OCI-LY1 (cell line): ENCODE measurements around the gene EEF1AKMT2.
"Not testable (repeated sequence)": the region's sequence is repeated elsewhere in the genome, so short reads cannot be mapped to it uniquely, and the experiment has no call there.

ENCODE experiments used
- H2AFZ ChIP-seq: fragments of 200-600 bp; sonication (generic), shearing (Covaris generic); 2 replicates; pipeline ENCODE4 v1.6.0; 2014; ENCODE audit warnings: antibody characterized with exemption, mild to moderate bottlenecking, low read length
- H3F3A ChIP-seq: fragments of 200-600 bp; sonication (generic), shearing (Covaris generic); 2 replicates; pipeline ENCODE4 v1.6.0; 2014; ENCODE audit warnings: mild to moderate bottlenecking, antibody characterized with exemption, low read length, moderate library complexity; ENCODE audit not compliant: insufficient read depth
- H3K27ac ChIP-seq: fragments of 200-600 bp; sonication (generic); 2 replicates; pipeline ENCODE4 v1.5.1; 2014; ENCODE audit warnings: low read length, mixed run types, mild to moderate bottlenecking, low read depth; ENCODE audit not compliant: poor library complexity, severe bottlenecking
- H3K27me3 ChIP-seq: fragments of 200-600 bp; sonication (generic); 2 replicates; pipeline ENCODE4 v1.6.0; 2014; ENCODE audit warnings: antibody characterized with exemption, mild to moderate bottlenecking, low read length, moderate library complexity; ENCODE audit not compliant: insufficient read depth
- H3K36me3 ChIP-seq: fragments of 200-600 bp; sonication (generic); 2 replicates; pipeline ENCODE4 v1.6.1; 2014; ENCODE audit warnings: mild to moderate bottlenecking, antibody characterized with exemption, low read length, moderate library complexity, mixed read lengths; ENCODE audit not compliant: insufficient read depth
- H3K4me1 ChIP-seq: fragments of 200-600 bp; sonication (generic); 2 replicates; pipeline ENCODE4 v1.5.1; 2014; ENCODE audit warnings: mild to moderate bottlenecking, low read length, moderate library complexity; ENCODE audit not compliant: insufficient read depth, severe bottlenecking
- H3K4me2 ChIP-seq: fragments of 200-600 bp; sonication (generic), shearing (Covaris generic); 2 replicates; pipeline ENCODE4 v1.6.1; 2014; ENCODE audit warnings: low read length
- H3K4me3 ChIP-seq: fragments of 200-600 bp; sonication (generic); 2 replicates; pipeline ENCODE4 v1.5.1; 2014; ENCODE audit warnings: low read length, low read depth, mild to moderate bottlenecking, mixed read lengths; ENCODE audit not compliant: poor library complexity, severe bottlenecking
- H3K79me2 ChIP-seq: fragments of 200-600 bp; shearing (Covaris generic); 2 replicates; pipeline ENCODE4 v1.6.1; 2016; ENCODE audit warnings: mixed run types, low read length, mixed read lengths; ENCODE audit not compliant: insufficient read depth
- H3K9ac ChIP-seq: fragments of 200-600 bp; sonication (generic), shearing (Covaris generic); 2 replicates; pipeline ENCODE4 v1.6.1; 2014; ENCODE audit warnings: mild to moderate bottlenecking, low read length, mixed read lengths
- H3K9me2 ChIP-seq: fragments of 200-600 bp; sonication (generic), shearing (Covaris generic); 2 replicates; pipeline ENCODE4 v1.6.1; 2014; ENCODE audit warnings: low read depth, mild to moderate bottlenecking, low read length, mixed read lengths
- H3K9me3 ChIP-seq: fragments of 200-600 bp; shearing (Covaris generic); 2 replicates; pipeline ENCODE4 v1.6.1; 2014; ENCODE audit warnings: low read length, mixed read lengths
- H4K20me1 ChIP-seq: fragments of 200-600 bp; sonication (generic), shearing (Covaris generic); 2 replicates; pipeline ENCODE4 v1.6.0; 2016; ENCODE audit warnings: mild to moderate bottlenecking, low read length; ENCODE audit not compliant: insufficient read depth
- EZH2 ChIP-seq: fragments of 200-600 bp; sonication (generic), shearing (Covaris generic); IDR thresholded peaks from 2 replicates; pipeline ENCODE4 v1.8.0; 2017; ENCODE audit warnings: borderline replicate concordance, mixed run types, mild to moderate bottlenecking, antibody characterized with exemption, low read length, moderate library complexity, mixed read lengths
- TF ChIP-seq, protein P1 (sequence below): fragments of 200-600 bp; sonication (generic), shearing (Covaris generic); IDR thresholded peaks from 2 replicates; pipeline ENCODE4 v1.5.1; 2017; ENCODE audit warnings: mild to moderate bottlenecking, antibody characterized with exemption, low read length, moderate library complexity, mixed read lengths

EEF1AKMT2 gene

DNA sequence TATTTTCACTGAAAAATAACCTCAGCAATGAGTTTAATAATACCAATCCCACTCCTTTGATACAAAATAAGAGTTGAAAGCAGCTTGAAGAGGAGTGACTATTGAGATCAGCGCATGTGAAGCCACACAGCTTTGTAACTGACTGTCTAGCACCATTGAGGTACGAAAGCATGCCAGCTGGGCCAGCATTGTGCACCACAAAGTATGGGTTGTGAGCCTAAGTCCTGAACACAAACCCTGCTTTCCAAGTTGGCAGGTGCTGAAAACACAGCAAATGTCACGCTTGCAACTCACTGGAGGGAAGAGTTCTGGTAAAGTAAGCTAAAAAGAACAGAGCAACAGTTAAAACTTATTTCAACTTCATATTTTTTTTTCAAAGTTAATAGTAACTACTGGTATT lies 43.5 kb downstream of the EEF1AKMT2 start:
- Histone ChIP-seq H4K20me1 (no peaks in the 10 kb centered on the region), H3F3A (no peaks in the 10 kb centered on the region; the same call in 1 of the 2 replicates), H3K4me3 (no peak overlapping the region), H3K4me1 (peaks cover 10% of the 10 kb centered on the region), H3K9me2 (no peaks in the 10 kb centered on the region), H3K9me3 (no peaks in the 10 kb centered on the region), H3K9ac (no peak overlapping the region), H3K4me2 (no peak overlapping the region), H3K36me3 (peaks cover 13% of the 10 kb centered on the region; the same call in 1 of the 2 replicates), H3K27ac (no peak overlapping the region), H3K79me2 (0 out of 2 replicates have a peak, but pooled peaks cover under 1% of the 10 kb centered on the region), H2AFZ (no peak overlapping the region), H3K27me3 (no peaks in the 10 kb centered on the region)
- no peak for TF ChIP-seq EZH2
- TF ChIP-seq, protein P1, sequence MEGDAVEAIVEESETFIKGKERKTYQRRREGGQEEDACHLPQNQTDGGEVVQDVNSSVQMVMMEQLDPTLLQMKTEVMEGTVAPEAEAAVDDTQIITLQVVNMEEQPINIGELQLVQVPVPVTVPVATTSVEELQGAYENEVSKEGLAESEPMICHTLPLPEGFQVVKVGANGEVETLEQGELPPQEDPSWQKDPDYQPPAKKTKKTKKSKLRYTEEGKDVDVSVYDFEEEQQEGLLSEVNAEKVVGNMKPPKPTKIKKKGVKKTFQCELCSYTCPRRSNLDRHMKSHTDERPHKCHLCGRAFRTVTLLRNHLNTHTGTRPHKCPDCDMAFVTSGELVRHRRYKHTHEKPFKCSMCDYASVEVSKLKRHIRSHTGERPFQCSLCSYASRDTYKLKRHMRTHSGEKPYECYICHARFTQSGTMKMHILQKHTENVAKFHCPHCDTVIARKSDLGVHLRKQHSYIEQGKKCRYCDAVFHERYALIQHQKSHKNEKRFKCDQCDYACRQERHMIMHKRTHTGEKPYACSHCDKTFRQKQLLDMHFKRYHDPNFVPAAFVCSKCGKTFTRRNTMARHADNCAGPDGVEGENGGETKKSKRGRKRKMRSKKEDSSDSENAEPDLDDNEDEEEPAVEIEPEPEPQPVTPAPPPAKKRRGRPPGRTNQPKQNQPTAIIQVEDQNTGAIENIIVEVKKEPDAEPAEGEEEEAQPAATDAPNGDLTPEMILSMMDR = no peak

DNA sequence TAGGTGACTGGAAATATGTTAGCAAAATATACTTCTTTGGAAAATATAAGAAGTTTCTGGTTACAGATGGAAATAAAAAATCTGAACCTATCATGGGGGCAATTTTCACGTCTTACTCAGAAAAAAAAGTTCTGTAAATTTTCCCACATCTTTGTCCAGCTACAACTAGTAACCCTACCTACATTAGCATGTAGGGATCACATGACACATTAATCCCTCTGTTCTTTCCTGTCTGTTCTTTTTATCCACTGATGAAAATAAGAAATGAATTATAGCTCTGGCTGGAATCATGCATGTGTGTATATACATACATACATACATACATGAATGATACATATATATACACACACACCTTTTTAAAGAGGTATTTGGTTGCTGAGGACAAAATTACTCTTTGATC lies 43.9 kb downstream of the EEF1AKMT2 start:
- H3K4me3 ChIP-seq = no peak overlapping the region
- 0 out of 2 replicates have a peak, but pooled peaks cover 4% of the 10 kb centered on the region for H3K79me2 ChIP-seq
- H3K36me3 ChIP-seq = peaks cover 13% of the 10 kb centered on the region; the same call in 1 of the 2 replicates
- no peaks in the 10 kb centered on the region; the same call in 1 of the 2 replicates for H3F3A ChIP-seq
- TF ChIP-seq, protein P1 = no peak
- TF ChIP-seq EZH2 = no peak
- no peaks in the 10 kb centered on the region for H3K9me2 ChIP-seq
- H4K20me1 ChIP-seq = no peaks in the 10 kb centered on the region
- no peak overlapping the region for H3K4me2 ChIP-seq
- no peak overlapping the region for H3K9ac ChIP-seq
- H3K27ac ChIP-seq = no peak overlapping the region
- no peaks in the 10 kb centered on the region for H3K27me3 ChIP-seq
- peaks cover 12% of the 10 kb centered on the region for H3K4me1 ChIP-seq
- H2AFZ ChIP-seq = no peak overlapping the region
- no peaks in the 10 kb centered on the region for H3K9me3 ChIP-seq

DNA sequence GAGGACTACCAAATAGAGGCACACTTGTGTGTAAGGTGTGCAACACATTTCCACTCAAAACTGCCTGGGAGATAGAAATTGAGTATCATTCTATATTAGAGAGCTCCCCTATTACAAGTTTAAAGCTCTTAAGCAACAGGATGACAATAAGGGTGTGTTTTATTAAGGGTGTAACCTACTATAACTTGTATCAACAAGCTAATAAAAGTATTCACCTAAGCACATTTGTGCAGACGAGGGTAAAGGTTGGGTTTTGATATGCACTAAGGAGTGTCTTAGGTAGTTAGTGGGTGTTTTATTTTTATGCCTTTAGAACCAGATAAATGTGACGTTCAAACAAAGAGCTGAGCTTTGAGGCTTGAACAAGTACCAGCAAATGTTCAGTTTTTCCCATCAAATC lies 44.7 kb downstream of the EEF1AKMT2 start:
- Histone ChIP-seq H3K4me2 (no peak overlapping the region), H3K4me3 (no peak overlapping the region), H3K36me3 (peaks cover 17% of the 10 kb centered on the region; the same call in 1 of the 2 replicates), H3K79me2 (0 out of 2 replicates have a peak, but pooled peaks cover 4% of the 10 kb centered on the region), H3K27ac (no peak overlapping the region), H3K9me3 (no peaks in the 10 kb centered on the region), H3K4me1 (peaks cover 19% of the 10 kb centered on the region), H3K27me3 (no peaks in the 10 kb centered on the region), H4K20me1 (no peaks in the 10 kb centered on the region), H3F3A (no peaks in the 10 kb centered on the region; the same call in 1 of the 2 replicates), H3K9me2 (no peaks in the 10 kb centered on the region), H2AFZ (no peak overlapping the region), H3K9ac (no peak overlapping the region)
- TF ChIP-seq, protein P1 = no peak
- TF ChIP-seq EZH2 = no peak

DNA sequence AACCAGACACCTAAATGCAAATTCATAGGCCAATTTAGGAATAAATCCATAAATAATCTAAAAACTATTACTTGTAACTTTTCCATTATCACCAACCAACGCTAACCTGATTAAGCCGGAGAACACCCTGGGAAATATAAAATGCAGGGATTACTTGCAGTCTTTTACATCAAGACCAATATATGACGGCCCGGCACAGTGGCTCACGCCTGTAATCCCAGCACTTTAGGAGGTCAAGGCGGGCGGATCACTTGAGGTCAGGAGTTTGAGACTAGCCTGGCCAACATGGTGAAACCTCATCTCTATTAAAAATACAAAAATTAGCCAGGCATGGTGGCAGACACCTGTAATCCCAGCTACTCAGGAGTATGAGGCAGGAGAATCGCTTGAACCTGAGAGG lies 45.2 kb downstream of the EEF1AKMT2 start:
- H4K20me1 ChIP-seq, H3K27ac ChIP-seq, H3K79me2 ChIP-seq, H3F3A ChIP-seq, H2AFZ ChIP-seq, H3K9me2 ChIP-seq, H3K4me3 ChIP-seq, H3K27me3 ChIP-seq, H3K4me2 ChIP-seq, H3K9ac ChIP-seq, H3K9me3 ChIP-seq: not testable (repeated sequence)
- Histone ChIP-seq H3K36me3 (peaks cover 17% of the 10 kb centered on the region; the same call in 1 of the 2 replicates), H3K4me1 (peaks cover 25% of the 10 kb centered on the region)
